ENCODE results near the gene TMOD2.

DNA sequence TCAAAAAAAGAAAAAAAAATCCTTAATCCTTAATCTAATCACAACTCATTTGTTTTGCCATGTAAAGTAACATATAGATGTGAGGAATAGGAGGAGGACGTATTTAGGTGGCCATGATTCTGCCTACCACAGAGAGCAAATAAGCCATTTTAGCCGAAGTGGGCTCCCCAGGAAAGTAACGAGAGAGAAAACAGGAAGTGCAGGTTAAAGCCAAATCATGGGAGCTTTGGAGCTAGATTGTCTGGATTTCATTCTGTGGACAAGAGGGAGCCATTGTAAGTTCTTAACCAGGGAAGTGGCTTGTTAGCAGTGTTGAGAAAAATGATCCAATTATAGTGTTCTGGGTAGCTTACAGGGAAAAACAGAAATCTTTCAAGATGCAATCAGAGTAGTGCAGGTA, 9.4 kb downstream of the TMOD2 start:
- TF ChIP-seq, protein P1, sequence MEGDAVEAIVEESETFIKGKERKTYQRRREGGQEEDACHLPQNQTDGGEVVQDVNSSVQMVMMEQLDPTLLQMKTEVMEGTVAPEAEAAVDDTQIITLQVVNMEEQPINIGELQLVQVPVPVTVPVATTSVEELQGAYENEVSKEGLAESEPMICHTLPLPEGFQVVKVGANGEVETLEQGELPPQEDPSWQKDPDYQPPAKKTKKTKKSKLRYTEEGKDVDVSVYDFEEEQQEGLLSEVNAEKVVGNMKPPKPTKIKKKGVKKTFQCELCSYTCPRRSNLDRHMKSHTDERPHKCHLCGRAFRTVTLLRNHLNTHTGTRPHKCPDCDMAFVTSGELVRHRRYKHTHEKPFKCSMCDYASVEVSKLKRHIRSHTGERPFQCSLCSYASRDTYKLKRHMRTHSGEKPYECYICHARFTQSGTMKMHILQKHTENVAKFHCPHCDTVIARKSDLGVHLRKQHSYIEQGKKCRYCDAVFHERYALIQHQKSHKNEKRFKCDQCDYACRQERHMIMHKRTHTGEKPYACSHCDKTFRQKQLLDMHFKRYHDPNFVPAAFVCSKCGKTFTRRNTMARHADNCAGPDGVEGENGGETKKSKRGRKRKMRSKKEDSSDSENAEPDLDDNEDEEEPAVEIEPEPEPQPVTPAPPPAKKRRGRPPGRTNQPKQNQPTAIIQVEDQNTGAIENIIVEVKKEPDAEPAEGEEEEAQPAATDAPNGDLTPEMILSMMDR (IDR thresholded peaks at IDR 0.05 in 4 of 5, conservative IDR thresholded peaks at IDR 0.05 in 1 of 5): no peak
- no peak for TF ChIP-seq POLR2A (IDR thresholded peaks at IDR 0.05)
